ENCODE results near the gene COL23A1. TPM values are rescaled to one million over a fixed set of nuclear protein-coding genes. Genes with fewer than 3 reads are reported as not detected.
A peak's percentile ranks its signal among the peaks of the same experiment; 100 is the strongest.

The COL23A1 gene
- total RNA-seq, 1 experiment from 2014 or later: 5.7 TPM

- Histone ChIP-seq H3K4me1 (ENCODE audit: low read length) (no peaks in the 10 kb centered on the region), H3K4me3 (ENCODE audit: low read length) (no peak overlapping the region), H3K36me3 (ENCODE audit: insufficient read depth, low read length) (no peaks in the 10 kb centered on the region), H3K4me2 (ENCODE audit: low read depth, low read length, poor library complexity, severe bottlenecking) (no peak overlapping the region), H4K20me1 (ENCODE audit: insufficient read depth, low read depth, low read length) (no peaks in the 10 kb centered on the region), H3K27me3 (ENCODE audit: low read length) (no peaks in the 10 kb centered on the region), H3K27ac (ENCODE audit: low read length) (no peak overlapping the region), H3K9ac (ENCODE audit: low read length) (no peak overlapping the region), H2AFZ (ENCODE audit: low read length) (no peak overlapping the region), H3K9me2 (replicated peaks; ENCODE audit: insufficient read depth, low read length) (no peaks in the 10 kb centered on the region), H3K79me2 (ENCODE audit: low read length) (no peaks in the 10 kb centered on the region), H3K9me3 (ENCODE audit: low read length) (no peaks in the 10 kb centered on the region)
- no peak for DNase-seq
Observed at GRCh38 chr5:178520851-178521250, 69.3 kb downstream of the COL23A1 start.

- no peaks in the 10 kb centered on the region for H3K4me1 ChIP-seq (ENCODE audit: low read length)
- no peak overlapping the region for H3K4me3 ChIP-seq (ENCODE audit: low read length)
- H3K36me3 ChIP-seq (ENCODE audit: insufficient read depth, low read length): no peaks in the 10 kb centered on the region
- no peaks in the 10 kb centered on the region for H3K27me3 ChIP-seq (ENCODE audit: low read length)
- H3K4me2 ChIP-seq (ENCODE audit: low read depth, low read length, poor library complexity, severe bottlenecking): no peak overlapping the region
- H3K9me3 ChIP-seq (ENCODE audit: low read length): no peaks in the 10 kb centered on the region
- no peak overlapping the region for H3K9ac ChIP-seq (ENCODE audit: low read length)
- H3K27ac ChIP-seq (ENCODE audit: low read length): no peak overlapping the region
- no peak for DNase-seq
- no peaks in the 10 kb centered on the region for H3K9me2 ChIP-seq (replicated peaks; ENCODE audit: insufficient read depth, low read length)
- H2AFZ ChIP-seq (ENCODE audit: low read length): no peak overlapping the region
- H3K79me2 ChIP-seq (ENCODE audit: low read length): no peaks in the 10 kb centered on the region
- no peaks in the 10 kb centered on the region for H4K20me1 ChIP-seq (ENCODE audit: insufficient read depth, low read depth, low read length)
Observed at GRCh38 chr5:178519804-178520203, 70.4 kb downstream of the COL23A1 start.

GRCh38 chr5:178519155-178519554 lies 71.0 kb downstream of the COL23A1 start:
- no peak overlapping the region for H2AFZ ChIP-seq (ENCODE audit: low read length)
- H3K27ac ChIP-seq (ENCODE audit: low read length): no peak overlapping the region
- H3K9me3 ChIP-seq (ENCODE audit: low read length): no peaks in the 10 kb centered on the region
- H4K20me1 ChIP-seq (ENCODE audit: insufficient read depth, low read depth, low read length): no peaks in the 10 kb centered on the region
- no peaks in the 10 kb centered on the region for H3K9me2 ChIP-seq (replicated peaks; ENCODE audit: insufficient read depth, low read length)
- no peak for DNase-seq
- H3K27me3 ChIP-seq (ENCODE audit: low read length): no peaks in the 10 kb centered on the region
- H3K4me3 ChIP-seq (ENCODE audit: low read length): no peak overlapping the region
- no peaks in the 10 kb centered on the region for H3K79me2 ChIP-seq (ENCODE audit: low read length)
- H3K36me3 ChIP-seq (ENCODE audit: insufficient read depth, low read length): no peaks in the 10 kb centered on the region
- H3K9ac ChIP-seq (ENCODE audit: low read length): no peak overlapping the region
- H3K4me2 ChIP-seq (ENCODE audit: low read depth, low read length, poor library complexity, severe bottlenecking): no peak overlapping the region
- no peaks in the 10 kb centered on the region for H3K4me1 ChIP-seq (ENCODE audit: low read length)

GRCh38 chr5:178516504-178517235 lies 73.5 kb downstream of the COL23A1 start:
- Histone ChIP-seq H3K79me2 (ENCODE audit: low read length) (no peaks in the 10 kb centered on the region), H2AFZ (ENCODE audit: low read length) (no peak overlapping the region), H3K4me3 (ENCODE audit: low read length) (no peak overlapping the region), H3K9me2 (replicated peaks; ENCODE audit: insufficient read depth, low read length) (no peaks in the 10 kb centered on the region), H4K20me1 (ENCODE audit: insufficient read depth, low read depth, low read length) (no peaks in the 10 kb centered on the region), H3K4me1 (ENCODE audit: low read length) (no peaks in the 10 kb centered on the region), H3K9me3 (ENCODE audit: low read length) (no peaks in the 10 kb centered on the region), H3K9ac (ENCODE audit: low read length) (no peak overlapping the region), H3K27me3 (ENCODE audit: low read length) (no peaks in the 10 kb centered on the region), H3K27ac (ENCODE audit: low read length) (no peak overlapping the region), H3K36me3 (ENCODE audit: insufficient read depth, low read length) (no peaks in the 10 kb centered on the region), H3K4me2 (ENCODE audit: low read depth, low read length, poor library complexity, severe bottlenecking) (no peak overlapping the region)
- DNase-seq: no peak

- H3K4me1 ChIP-seq (ENCODE audit: low read length): no peaks in the 10 kb centered on the region
- no peak overlapping the region for H3K4me2 ChIP-seq (ENCODE audit: low read depth, low read length, poor library complexity, severe bottlenecking)
- no peak overlapping the region for H2AFZ ChIP-seq (ENCODE audit: low read length)
- no peak overlapping the region for H3K4me3 ChIP-seq (ENCODE audit: low read length)
- no peaks in the 10 kb centered on the region for H4K20me1 ChIP-seq (ENCODE audit: insufficient read depth, low read depth, low read length)
- no peaks in the 10 kb centered on the region for H3K27me3 ChIP-seq (ENCODE audit: low read length)
- no peaks in the 10 kb centered on the region for H3K9me2 ChIP-seq (replicated peaks; ENCODE audit: insufficient read depth, low read length)
- no peaks in the 10 kb centered on the region for H3K79me2 ChIP-seq (ENCODE audit: low read length)
- no peaks in the 10 kb centered on the region for H3K9me3 ChIP-seq (ENCODE audit: low read length)
- no peaks in the 10 kb centered on the region for H3K36me3 ChIP-seq (ENCODE audit: insufficient read depth, low read length)
- no peak overlapping the region for H3K27ac ChIP-seq (ENCODE audit: low read length)
- no peak overlapping the region for H3K9ac ChIP-seq (ENCODE audit: low read length)
- DNase-seq: peak; percentile 21
Observed at GRCh38 chr5:178515776-178516503, 74.3 kb downstream of the COL23A1 start.

GRCh38 chr5:178514851-178515418 lies 75.3 kb downstream of the COL23A1 start:
- Histone ChIP-seq H3K4me3 (ENCODE audit: low read length) (no peak overlapping the region), H3K27me3 (ENCODE audit: low read length) (no peaks in the 10 kb centered on the region), H3K9ac (ENCODE audit: low read length) (no peak overlapping the region), H3K4me2 (ENCODE audit: low read depth, low read length, poor library complexity, severe bottlenecking) (no peak overlapping the region), H3K9me2 (replicated peaks; ENCODE audit: insufficient read depth, low read length) (no peaks in the 10 kb centered on the region), H4K20me1 (ENCODE audit: insufficient read depth, low read depth, low read length) (no peaks in the 10 kb centered on the region), H3K79me2 (ENCODE audit: low read length) (no peaks in the 10 kb centered on the region), H2AFZ (ENCODE audit: low read length) (no peak overlapping the region), H3K9me3 (ENCODE audit: low read length) (no peaks in the 10 kb centered on the region), H3K27ac (ENCODE audit: low read length) (no peak overlapping the region), H3K36me3 (ENCODE audit: insufficient read depth, low read length) (no peaks in the 10 kb centered on the region), H3K4me1 (ENCODE audit: low read length) (no peaks in the 10 kb centered on the region)
- no peak for DNase-seq

GRCh38 chr5:178511172-178511571 lies 79.0 kb downstream of the COL23A1 start:
- Histone ChIP-seq H3K27ac (ENCODE audit: low read length) (no peak overlapping the region), H2AFZ (ENCODE audit: low read length) (no peak overlapping the region), H3K79me2 (ENCODE audit: low read length) (no peaks in the 10 kb centered on the region), H3K9me2 (replicated peaks; ENCODE audit: insufficient read depth, low read length) (no peaks in the 10 kb centered on the region), H4K20me1 (ENCODE audit: insufficient read depth, low read depth, low read length) (no peaks in the 10 kb centered on the region), H3K4me3 (ENCODE audit: low read length) (no peak overlapping the region), H3K4me1 (ENCODE audit: low read length) (no peaks in the 10 kb centered on the region), H3K4me2 (ENCODE audit: low read depth, low read length, poor library complexity, severe bottlenecking) (no peak overlapping the region), H3K9me3 (ENCODE audit: low read length) (no peaks in the 10 kb centered on the region), H3K36me3 (ENCODE audit: insufficient read depth, low read length) (no peaks in the 10 kb centered on the region), H3K9ac (ENCODE audit: low read length) (no peak overlapping the region), H3K27me3 (ENCODE audit: low read length) (no peaks in the 10 kb centered on the region)
- DNase-seq: no peak

GRCh38 chr5:178509491-178510057 lies 80.6 kb downstream of the COL23A1 start:
- Histone ChIP-seq H3K27me3 (ENCODE audit: low read length) (no peaks in the 10 kb centered on the region), H3K9ac (ENCODE audit: low read length) (no peak overlapping the region), H3K36me3 (ENCODE audit: insufficient read depth, low read length) (no peaks in the 10 kb centered on the region), H2AFZ (ENCODE audit: low read length) (no peak overlapping the region), H3K4me1 (ENCODE audit: low read length) (no peaks in the 10 kb centered on the region), H3K27ac (ENCODE audit: low read length) (no peak overlapping the region), H4K20me1 (ENCODE audit: insufficient read depth, low read depth, low read length) (no peaks in the 10 kb centered on the region), H3K9me2 (replicated peaks; ENCODE audit: insufficient read depth, low read length) (no peaks in the 10 kb centered on the region), H3K9me3 (ENCODE audit: low read length) (no peaks in the 10 kb centered on the region), H3K4me3 (ENCODE audit: low read length) (no peak overlapping the region), H3K4me2 (ENCODE audit: low read depth, low read length, poor library complexity, severe bottlenecking) (no peak overlapping the region), H3K79me2 (ENCODE audit: low read length) (no peaks in the 10 kb centered on the region)
- DNase-seq: no peak
